HEK293 (cell line): ENCODE measurements around the gene SPON2.

Experiments used
- SETDB1 ChIP-seq: IDR thresholded peaks from one replicate; pipeline ENCODE4 v1.6.1; 2017; ENCODE audit warnings: mild to moderate bottlenecking, low read length, moderate library complexity, mixed read lengths; ENCODE audit not compliant: insufficient read length
- ZNF248 ChIP-seq: fragments of 450-650 bp; formaldehyde crosslinking; IDR thresholded peaks from 2 replicates; pipeline ENCODE4 v1.5.1; 2017; ENCODE audit warnings: missing biosample characterization, missing genetic modification characterization
- ZNF791 ChIP-seq: fragments of 450-650 bp; formaldehyde crosslinking; IDR thresholded peaks from 2 replicates; pipeline ENCODE4 v1.5.1; 2016; ENCODE audit warnings: missing biosample characterization, missing genetic modification characterization
- TF ChIP-seq, protein P1 (sequence below): fragments of 450-650 bp; formaldehyde crosslinking; IDR thresholded peaks from 2 replicates; pipeline ENCODE4 v1.5.1; 2016; ENCODE audit warnings: missing biosample characterization, missing genetic modification characterization

DNA sequence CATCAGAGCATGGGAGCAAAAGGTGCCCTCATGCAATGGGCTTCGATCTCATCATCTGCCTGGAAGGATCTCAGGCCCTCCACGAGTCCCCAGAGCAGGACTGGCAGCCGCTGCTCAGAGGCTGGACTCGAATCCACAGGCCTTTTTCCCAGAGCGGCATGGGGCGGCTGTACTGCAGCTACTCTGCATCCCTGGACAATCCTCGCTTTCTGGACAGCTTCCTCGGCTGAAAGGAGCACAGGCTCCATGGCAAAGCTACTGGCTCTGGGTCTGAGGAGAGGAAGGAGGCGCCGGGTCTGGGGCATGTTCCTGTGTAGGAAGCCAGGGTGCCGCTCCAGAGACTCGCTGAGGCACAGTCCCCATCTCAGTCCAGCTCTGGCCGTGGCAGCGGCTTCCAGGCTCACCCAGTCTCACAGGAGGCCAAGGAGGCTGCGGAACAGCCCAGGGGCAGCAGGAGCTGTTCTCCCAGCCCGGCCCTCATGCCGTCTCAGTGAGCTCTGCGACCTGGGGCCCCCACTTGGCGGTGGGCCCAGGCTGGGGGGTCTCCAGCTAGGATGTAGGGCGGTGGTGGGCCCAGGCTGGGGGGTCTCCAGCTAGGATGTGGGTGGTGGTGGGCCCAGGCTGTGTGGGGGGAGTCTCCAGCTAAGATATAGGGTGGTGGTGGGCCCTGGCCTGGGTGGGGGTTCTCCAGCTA lies 2.7 kb upstream of the SPON2 start:
- TF ChIP-seq SETDB1 (no peak), ZNF248 (tag by site-specific recombination) (no peak), ZNF791 (tag by site-specific recombination) (no peak)
- TF ChIP-seq, protein P1, sequence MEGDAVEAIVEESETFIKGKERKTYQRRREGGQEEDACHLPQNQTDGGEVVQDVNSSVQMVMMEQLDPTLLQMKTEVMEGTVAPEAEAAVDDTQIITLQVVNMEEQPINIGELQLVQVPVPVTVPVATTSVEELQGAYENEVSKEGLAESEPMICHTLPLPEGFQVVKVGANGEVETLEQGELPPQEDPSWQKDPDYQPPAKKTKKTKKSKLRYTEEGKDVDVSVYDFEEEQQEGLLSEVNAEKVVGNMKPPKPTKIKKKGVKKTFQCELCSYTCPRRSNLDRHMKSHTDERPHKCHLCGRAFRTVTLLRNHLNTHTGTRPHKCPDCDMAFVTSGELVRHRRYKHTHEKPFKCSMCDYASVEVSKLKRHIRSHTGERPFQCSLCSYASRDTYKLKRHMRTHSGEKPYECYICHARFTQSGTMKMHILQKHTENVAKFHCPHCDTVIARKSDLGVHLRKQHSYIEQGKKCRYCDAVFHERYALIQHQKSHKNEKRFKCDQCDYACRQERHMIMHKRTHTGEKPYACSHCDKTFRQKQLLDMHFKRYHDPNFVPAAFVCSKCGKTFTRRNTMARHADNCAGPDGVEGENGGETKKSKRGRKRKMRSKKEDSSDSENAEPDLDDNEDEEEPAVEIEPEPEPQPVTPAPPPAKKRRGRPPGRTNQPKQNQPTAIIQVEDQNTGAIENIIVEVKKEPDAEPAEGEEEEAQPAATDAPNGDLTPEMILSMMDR (tag by site-specific recombination): no peak
